CD4-positive, CD25-positive, alpha-beta regulatory T cell (primary cell): ENCODE data around the gene DYNC1H1. TPM values are rescaled to one million over a fixed set of nuclear protein-coding genes. Genes with fewer than 3 reads are reported as not detected.

Experiments used
- ATAC-seq, 2 donors: fragments of 150-1000 bp; cut with Tn5 transposase; one replicate each; pipeline ENCODE4 v1.10.0; 2021; ENCODE audit warnings: low read depth in 2 of 2, moderate number of reproducible peaks in 2 of 2, moderate library complexity in 1 of 2
- DNase-seq, 3 donors: peaks; one replicate each; pipeline versions ENCODE4 v3.0.0 to v3.0.0-alpha.2; 2012 to 2022; ENCODE audit warnings: mixed read lengths in 1 of 3
- H3K27ac ChIP-seq: one replicate; pipeline ENCODE4 v1.7.0; 2013; ENCODE audit warnings: mild to moderate bottlenecking, low read length; ENCODE audit not compliant: insufficient read depth, poor library complexity, severe bottlenecking
- H3K27me3 ChIP-seq: one replicate; pipeline ENCODE4 v1.7.0; 2013; ENCODE audit warnings: low read length; ENCODE audit not compliant: control insufficient read depth, insufficient read depth
- H3K36me3 ChIP-seq: one replicate; pipeline ENCODE4 v1.7.0; 2013; ENCODE audit warnings: mild to moderate bottlenecking, low read length, moderate library complexity; ENCODE audit not compliant: control insufficient read depth, insufficient read depth
- H3K4me1 ChIP-seq: 2 replicates; pipeline ENCODE4 v1.7.0; 2013; ENCODE audit warnings: mild to moderate bottlenecking, low read length; ENCODE audit not compliant: insufficient read depth, control insufficient read depth, poor library complexity, severe bottlenecking
- H3K4me3 ChIP-seq: one replicate; pipeline ENCODE4 v1.7.0; 2013; ENCODE audit warnings: low read depth, mild to moderate bottlenecking, low read length, moderate library complexity
- H3K9me3 ChIP-seq, 2 experiments: 1 replicate in 1 of 2; 2 replicates in 1 of 2; pipeline ENCODE4 v1.7.0; 2013; ENCODE audit warnings: low read length in 2 of 2, mild to moderate bottlenecking in 1 of 2, moderate library complexity in 1 of 2; ENCODE audit not compliant: control insufficient read depth in 2 of 2
- H3K27ac Mint-ChIP-seq, 3 donors: one replicate each; pipeline ENCODE4 v1.8.0; 2020 to 2022; ENCODE audit warnings: mild to moderate bottlenecking in 3 of 3, mixed read lengths in 3 of 3, moderate library complexity in 2 of 3
- H3K27me3 Mint-ChIP-seq: one replicate; pipeline ENCODE4 v1.8.0; 2022; ENCODE audit warnings: mild to moderate bottlenecking, mixed read lengths
- H3K36me3 Mint-ChIP-seq: one replicate; pipeline ENCODE4 v1.8.0; 2020; ENCODE audit warnings: mixed read lengths
- H3K4me1 Mint-ChIP-seq, 4 donors: one replicate each; pipeline ENCODE4 v1.8.0; 2020 to 2022; ENCODE audit warnings: mixed read lengths in 4 of 4, mild to moderate bottlenecking in 1 of 4
- H3K4me3 Mint-ChIP-seq, 4 donors: one replicate each; pipeline ENCODE4 v1.8.0; 2020 to 2022; ENCODE audit warnings: mild to moderate bottlenecking in 4 of 4, mixed read lengths in 4 of 4, moderate library complexity in 3 of 4
- H3K9me3 Mint-ChIP-seq, 7 donors: one replicate each; pipeline ENCODE4 v1.8.0; 2020 to 2022; ENCODE audit warnings: mixed read lengths in 7 of 7, mild to moderate bottlenecking in 3 of 7, moderate library complexity in 2 of 7
- polyA plus RNA-seq, 4 donors: library from polyadenylated mRNA; unstranded; fragments of 300-500 nt; fragmentation: Illumina TruSeq; gene quantifications; one replicate each; pipeline ENCODE4 v1.2.3, GENCODE V29; 2021
- total RNA-seq: library from RNA; stranded (reverse); gene quantifications from one replicate; pipeline ENCODE4 v1.2.3, GENCODE V29; 2022

Gene DYNC1H1
- total and polyA plus RNA-seq, 5 donors from 2014 or later: 23.6 to 314 (median 34.7) TPM

DNA sequence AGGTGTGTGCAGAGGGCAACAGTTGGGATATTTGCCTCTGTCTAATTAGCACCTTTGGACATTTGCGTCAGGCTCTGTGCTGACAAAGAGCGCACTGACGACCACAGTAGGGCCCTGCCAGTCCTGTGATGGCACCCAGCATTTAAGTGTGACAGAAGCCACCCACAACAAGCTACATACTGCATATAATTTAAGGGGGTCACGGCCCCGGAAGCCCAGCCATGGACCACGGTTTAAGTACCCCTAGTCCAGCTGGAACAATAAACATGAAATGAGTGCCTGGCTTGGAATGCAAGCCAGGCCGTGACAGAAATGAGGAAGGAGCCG, 16.8 kb upstream of the DYNC1H1 start:
- peaks cover 19% of the 10 kb centered on the region for H3K4me1 ChIP-seq
- H3K4me3 ChIP-seq: peak overlapping the region; percentile 81
- H3K36me3 ChIP-seq: no peaks in the 10 kb centered on the region
- no peaks in the 10 kb centered on the region for H3K9me3 ChIP-seq
- H3K4me1 Mint-ChIP-seq: peaks cover 0 to 32% (median 4%) of the 10 kb centered on the region in 4 donors
- peaks cover 34% of the 10 kb centered on the region for H3K27me3 Mint-ChIP-seq
- peak overlapping the region; percentile 98 for H3K27ac ChIP-seq
- DNase-seq: no peak
- peak overlapping the region; percentile 98 to 99 (median 99) for H3K27ac Mint-ChIP-seq
- peak overlapping the region; percentile 95 to 99 (median 97) for H3K4me3 Mint-ChIP-seq
- ATAC-seq: no peak
- H3K9me3 Mint-ChIP-seq: peaks cover 0 to 2% (median 0%) of the 10 kb centered on the region in 7 donors
- peaks cover 3% of the 10 kb centered on the region for H3K36me3 Mint-ChIP-seq
- H3K27me3 ChIP-seq: peaks cover 5% of the 10 kb centered on the region

DNA sequence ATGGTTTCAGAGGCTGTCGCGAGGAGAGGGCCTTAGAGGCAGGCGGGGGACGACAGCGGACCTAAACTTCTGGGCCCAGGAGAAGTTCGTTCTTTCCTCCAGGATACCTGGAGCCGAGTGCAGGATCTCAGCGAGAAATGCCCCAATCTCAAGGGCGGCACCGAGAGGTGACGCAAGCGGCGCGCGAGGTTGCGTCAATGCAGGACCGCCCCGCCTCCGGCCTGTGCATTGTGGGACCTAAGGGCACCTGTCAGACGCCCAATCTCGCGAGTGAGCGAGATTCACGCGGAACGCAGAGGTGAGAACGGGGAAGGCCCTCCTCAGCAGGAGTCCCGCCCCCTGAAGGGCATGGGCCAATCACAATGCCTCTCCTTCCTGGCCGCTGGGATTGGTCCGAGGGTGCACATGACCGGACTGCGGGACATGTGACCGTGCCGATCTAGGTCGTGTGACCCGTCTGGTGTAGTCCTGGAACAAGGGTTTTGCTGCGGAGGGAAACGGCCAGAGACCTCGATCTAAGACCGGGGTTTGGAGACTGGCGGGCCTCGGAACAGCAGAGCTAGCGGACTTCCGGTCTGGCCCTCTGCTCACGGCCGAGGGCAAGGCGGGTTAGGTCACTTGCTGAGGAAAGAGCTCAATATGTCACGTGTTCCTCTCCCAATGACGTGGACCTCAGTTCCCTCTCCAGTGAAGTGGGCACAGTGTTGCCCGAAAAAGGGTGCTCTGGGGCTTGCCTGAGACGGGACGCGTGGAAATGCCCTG, 16.3 kb upstream of the DYNC1H1 start:
- H3K27me3 ChIP-seq: peaks cover 2% of the 10 kb centered on the region
- peak overlapping the region; percentile 98 for H3K27ac ChIP-seq
- peaks cover 0 to 2% (median 0%) of the 10 kb centered on the region in 7 donors for H3K9me3 Mint-ChIP-seq
- no peaks in the 10 kb centered on the region for H3K36me3 ChIP-seq
- H3K4me1 Mint-ChIP-seq: peaks cover 0 to 32% (median 4%) of the 10 kb centered on the region in 4 donors
- peak overlapping the region; percentile 98 to 99 (median 99) for H3K27ac Mint-ChIP-seq
- H3K27me3 Mint-ChIP-seq: peaks cover 30% of the 10 kb centered on the region
- peaks cover 3% of the 10 kb centered on the region for H3K36me3 Mint-ChIP-seq
- peak overlapping the region; percentile 95 to 99 (median 97) for H3K4me3 Mint-ChIP-seq
- DNase-seq (peak; percentile 100), ATAC-seq (peak; percentile 98)
- H3K4me3 ChIP-seq: peak overlapping the region; percentile 87
- no peaks in the 10 kb centered on the region for H3K9me3 ChIP-seq
- H3K4me1 ChIP-seq: peaks cover 19% of the 10 kb centered on the region

DNA sequence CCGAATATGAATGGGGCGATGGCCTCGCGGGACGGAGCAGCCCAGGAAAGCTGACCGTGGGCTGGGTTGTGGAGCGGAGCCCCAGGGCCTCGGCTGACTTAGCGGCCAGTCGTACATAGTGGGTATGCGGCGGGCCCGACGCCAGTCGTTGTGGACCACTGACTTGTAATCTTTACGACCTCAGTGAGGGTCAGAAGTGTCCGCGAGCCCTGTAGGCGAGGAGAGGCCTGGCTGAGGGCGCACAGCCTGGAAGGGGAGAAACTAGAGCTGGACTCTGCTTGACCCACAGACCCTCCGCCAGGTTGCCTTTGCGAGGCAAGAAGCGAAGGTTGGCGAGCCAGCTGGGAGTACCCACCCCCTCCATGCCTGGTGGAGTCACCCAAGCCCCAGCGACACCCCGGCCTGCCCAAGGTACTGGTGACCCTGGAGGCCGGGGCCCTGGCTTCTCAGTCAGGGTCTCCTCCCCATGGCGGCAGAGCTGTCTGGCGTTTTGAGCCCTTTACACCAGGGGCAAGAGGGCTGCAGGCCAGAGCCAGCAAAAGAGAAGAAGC, 15.6 kb upstream of the DYNC1H1 start:
- peaks cover 0 to 32% (median 4%) of the 10 kb centered on the region in 4 donors for H3K4me1 Mint-ChIP-seq
- peaks cover 29% of the 10 kb centered on the region for H3K27me3 Mint-ChIP-seq
- DNase-seq (no peak), ATAC-seq (no peak)
- peaks cover 3% of the 10 kb centered on the region for H3K36me3 Mint-ChIP-seq
- H3K36me3 ChIP-seq: no peaks in the 10 kb centered on the region
- H3K9me3 ChIP-seq: no peaks in the 10 kb centered on the region
- H3K4me1 ChIP-seq: peaks cover 19% of the 10 kb centered on the region
- H3K4me3 ChIP-seq: peak overlapping the region; percentile 87
- peak overlapping the region; percentile 95 to 99 (median 97) for H3K4me3 Mint-ChIP-seq
- peaks cover 0 to 2% (median 0%) of the 10 kb centered on the region in 7 donors for H3K9me3 Mint-ChIP-seq
- H3K27ac ChIP-seq: peak overlapping the region; percentile 98
- peak overlapping the region; percentile 98 to 99 (median 99) for H3K27ac Mint-ChIP-seq
- H3K27me3 ChIP-seq: peaks cover 2% of the 10 kb centered on the region

DNA sequence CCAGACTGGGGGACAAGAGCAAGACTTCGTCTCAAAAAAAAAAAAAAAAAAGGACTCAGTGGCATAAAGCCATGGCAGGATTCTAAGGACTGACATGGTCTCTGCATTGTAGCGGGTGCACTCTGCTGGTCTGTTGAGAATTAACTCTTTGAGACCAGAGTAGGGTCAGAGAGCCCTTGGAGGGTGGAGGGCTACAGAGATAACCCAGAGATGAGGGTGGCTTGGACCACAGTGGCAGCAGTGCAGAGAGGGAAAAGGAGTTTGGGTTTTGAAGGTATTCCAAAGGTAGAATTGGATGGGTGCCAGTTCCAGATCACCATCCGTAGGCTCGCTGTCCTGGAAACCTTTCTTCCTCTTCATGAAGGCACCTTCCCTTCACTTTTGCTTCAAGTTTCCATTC, 14.3 kb upstream of the DYNC1H1 start:
- H3K4me1 ChIP-seq: peaks cover 19% of the 10 kb centered on the region
- no peak overlapping the region for H3K4me3 ChIP-seq
- Mint-ChIP-seq H3K9me3 (peaks cover 0 to 2% (median 0%) of the 10 kb centered on the region in 7 donors), H3K36me3 (peaks cover 7% of the 10 kb centered on the region), H3K27me3 (peaks cover 16% of the 10 kb centered on the region), H3K27ac (peak overlapping the region in 1 of 3 donors; percentile 41), H3K4me3 (peak overlapping the region in 2 of 4 donors; percentile 57 to 67), H3K4me1 (peaks cover 0 to 32% (median 4%) of the 10 kb centered on the region in 4 donors)
- no peaks in the 10 kb centered on the region for H3K9me3 ChIP-seq
- ATAC-seq (no peak), DNase-seq (no peak)
- H3K27me3 ChIP-seq: peaks cover 2% of the 10 kb centered on the region
- H3K27ac ChIP-seq: no peak overlapping the region
- H3K36me3 ChIP-seq: no peaks in the 10 kb centered on the region

DNA sequence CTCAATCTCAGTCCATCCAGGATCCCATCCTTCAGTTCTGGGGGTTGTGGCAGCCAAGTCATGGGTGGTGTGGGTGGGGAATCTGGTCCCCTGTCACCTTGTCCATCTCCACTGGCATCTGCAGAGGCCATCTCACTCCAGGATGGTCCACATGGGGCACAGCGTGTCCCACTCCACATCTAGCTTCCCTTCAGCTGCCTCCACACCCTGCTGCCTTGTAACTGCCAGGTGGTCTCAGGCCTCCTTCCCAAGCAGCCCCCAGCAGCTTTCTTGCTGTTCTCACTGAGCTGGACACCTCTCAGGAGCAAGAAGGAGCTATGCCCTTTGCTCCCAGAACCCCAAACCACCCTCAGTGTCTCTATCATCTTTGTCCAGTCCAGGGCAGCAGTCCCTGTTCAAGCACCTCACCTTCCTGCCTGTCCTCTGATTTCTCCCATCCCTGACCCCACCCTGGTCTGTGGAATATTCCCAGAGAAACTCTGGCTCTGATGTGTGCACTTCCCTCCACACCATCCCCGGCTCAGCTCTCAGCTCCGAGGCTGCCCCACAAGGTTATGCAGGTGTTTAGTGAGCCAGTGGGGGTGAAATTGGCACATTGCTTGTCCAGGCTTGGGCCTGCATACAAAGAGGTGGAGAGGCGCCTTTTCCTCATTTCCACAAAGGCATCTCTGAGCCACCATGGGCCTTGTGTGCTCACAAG, 13.7 kb upstream of the DYNC1H1 start:
- H3K27me3 ChIP-seq: peaks cover 2% of the 10 kb centered on the region
- H3K27ac ChIP-seq: no peak overlapping the region
- peak overlapping the region; percentile 52 to 67 (median 59) for H3K4me3 Mint-ChIP-seq
- H3K27ac Mint-ChIP-seq: peak overlapping the region; percentile 41 to 75 (median 66)
- peaks cover 0 to 2% (median 0%) of the 10 kb centered on the region in 7 donors for H3K9me3 Mint-ChIP-seq
- H3K27me3 Mint-ChIP-seq: peaks cover 12% of the 10 kb centered on the region
- no peaks in the 10 kb centered on the region for H3K36me3 ChIP-seq
- DNase-seq (no peak), ATAC-seq (no peak)
- peaks cover 7% of the 10 kb centered on the region for H3K36me3 Mint-ChIP-seq
- no peaks in the 10 kb centered on the region for H3K9me3 ChIP-seq
- peaks cover 19% of the 10 kb centered on the region for H3K4me1 ChIP-seq
- no peak overlapping the region for H3K4me3 ChIP-seq
- H3K4me1 Mint-ChIP-seq: peaks cover 0 to 32% (median 4%) of the 10 kb centered on the region in 4 donors

DNA sequence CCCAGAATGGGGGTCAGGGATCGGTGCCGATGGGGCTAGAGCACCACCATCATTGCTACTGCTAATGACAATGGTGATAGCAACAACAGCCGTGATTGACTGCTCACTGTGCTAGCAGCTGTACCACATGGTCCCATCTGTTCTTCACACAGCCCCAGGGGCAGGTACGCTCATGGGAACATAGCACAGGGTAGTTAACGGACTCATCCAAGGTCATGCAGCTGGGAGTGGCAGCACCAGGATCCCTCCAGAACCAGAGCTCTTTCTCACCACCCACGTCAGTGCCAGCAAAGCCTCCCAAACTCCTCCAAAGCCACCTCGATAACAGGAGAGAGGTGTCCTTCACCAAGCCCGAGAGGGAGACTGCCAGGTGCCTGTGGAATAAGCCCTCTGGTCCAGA, 11.2 kb upstream of the DYNC1H1 start:
- Mint-ChIP-seq H3K27ac (no peak overlapping the region), H3K4me3 (peak overlapping the region in 1 of 4 donors; percentile 41), H3K27me3 (no peaks in the 10 kb centered on the region), H3K36me3 (peaks cover 7% of the 10 kb centered on the region), H3K9me3 (no peaks in the 10 kb centered on the region), H3K4me1 (peaks cover 0 to 18% (median 2%) of the 10 kb centered on the region in 4 donors)
- Histone ChIP-seq H3K36me3 (no peaks in the 10 kb centered on the region), H3K9me3 (no peaks in the 10 kb centered on the region), H3K4me1 (peaks cover 11% of the 10 kb centered on the region), H3K27me3 (no peaks in the 10 kb centered on the region), H3K4me3 (no peak overlapping the region), H3K27ac (no peak overlapping the region)
- ATAC-seq (no peak), DNase-seq (no peak)

DNA sequence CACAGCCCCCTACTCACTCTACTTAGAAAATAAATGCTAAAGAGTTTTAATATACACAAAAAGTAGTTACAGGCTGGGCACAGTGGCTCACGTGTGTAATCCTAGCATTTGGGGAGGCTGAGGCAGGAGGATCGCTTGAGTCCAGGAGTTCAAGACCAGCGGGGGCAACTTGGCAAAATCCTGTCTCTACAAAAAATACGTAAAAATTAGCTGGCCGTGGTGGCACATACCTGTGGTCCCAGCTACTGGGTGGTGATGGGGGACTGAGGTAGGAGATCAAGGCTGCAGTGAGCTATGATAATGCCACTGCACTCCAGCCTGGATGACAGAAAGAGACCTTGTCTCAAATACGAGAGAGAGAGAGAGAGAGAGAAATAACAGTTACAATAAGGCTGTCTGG, 9.9 kb upstream of the DYNC1H1 start:
- H3K27ac Mint-ChIP-seq: no peak overlapping the region
- no peak for ATAC-seq

More for the DNA sequence above, 9.9 kb upstream of the DYNC1H1 start:
- Mint-ChIP-seq H3K4me3 (peak overlapping the region in 1 of 4 donors; percentile 38), H3K4me1 (peaks cover 0 to 6% (median 2%) of the 10 kb centered on the region in 4 donors), H3K36me3 (peaks cover 4% of the 10 kb centered on the region), H3K27me3 (no peaks in the 10 kb centered on the region), H3K9me3 (no peaks in the 10 kb centered on the region)
- Histone ChIP-seq H3K27ac (no peak overlapping the region), H3K4me3 (no peak overlapping the region), H3K36me3 (no peaks in the 10 kb centered on the region), H3K9me3 (no peaks in the 10 kb centered on the region), H3K27me3 (no peaks in the 10 kb centered on the region), H3K4me1 (no peaks in the 10 kb centered on the region)
- no peak for DNase-seq
